Measurements from ENCODE around the gene SLC9A4. TPM values are rescaled to one million over a fixed set of nuclear protein-coding genes. Genes with fewer than 3 reads are reported as not detected.

The SLC9A4 gene
- total and polyA plus RNA-seq, 10 of the 15 experiments (the other 5 are each of a cell fraction or from before 2014, with no cell fraction given) = 0.10 TPM; not detected in 9

GRCh38 chr2:102522890-102523289, 49.9 kb downstream of the SLC9A4 start (continued):
- no peak for TF ChIP-seq NR2C2 (IDR thresholded peaks at IDR 0.05; ENCODE audit: borderline replicate concordance, control insufficient read depth, insufficient read length, low read depth)
- TF ChIP-seq CUX1 (IDR thresholded peaks at IDR 0.05; ENCODE audit: insufficient replicate concordance, low read depth, low read length) = no peak
- TF ChIP-seq, protein P1, sequence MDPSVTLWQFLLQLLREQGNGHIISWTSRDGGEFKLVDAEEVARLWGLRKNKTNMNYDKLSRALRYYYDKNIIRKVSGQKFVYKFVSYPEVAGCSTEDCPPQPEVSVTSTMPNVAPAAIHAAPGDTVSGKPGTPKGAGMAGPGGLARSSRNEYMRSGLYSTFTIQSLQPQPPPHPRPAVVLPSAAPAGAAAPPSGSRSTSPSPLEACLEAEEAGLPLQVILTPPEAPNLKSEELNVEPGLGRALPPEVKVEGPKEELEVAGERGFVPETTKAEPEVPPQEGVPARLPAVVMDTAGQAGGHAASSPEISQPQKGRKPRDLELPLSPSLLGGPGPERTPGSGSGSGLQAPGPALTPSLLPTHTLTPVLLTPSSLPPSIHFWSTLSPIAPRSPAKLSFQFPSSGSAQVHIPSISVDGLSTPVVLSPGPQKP (IDR thresholded peaks at IDR 0.05; ENCODE audit: low read depth, low read length) = no peak

DNA sequence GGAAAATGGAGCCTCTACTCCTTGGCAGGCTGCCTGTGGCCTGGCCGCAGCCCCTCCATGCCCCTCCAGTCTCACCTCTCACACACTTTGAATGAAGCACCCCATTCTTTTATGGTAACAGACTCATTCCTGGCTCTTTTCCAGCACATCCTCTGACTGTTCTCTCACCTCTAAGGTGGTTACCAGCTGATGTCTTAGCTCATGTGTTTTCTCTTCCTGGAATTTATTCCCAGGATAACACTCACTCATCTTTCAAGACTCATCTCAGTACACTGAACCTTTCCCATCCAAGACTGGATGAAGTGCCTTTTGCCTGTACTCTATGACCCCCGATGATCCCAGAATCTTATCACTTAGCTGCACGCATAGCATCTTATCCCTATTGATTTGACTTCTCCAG, 50.6 kb downstream of the SLC9A4 start:
- BruUV-seq (replicated peaks) = no TSS peak
- ATAC-seq (no peak), FAIRE-seq (no peak), DNase-seq (ENCODE audit: low read depth, low spot score) (no peak)
- Histone ChIP-seq H4K20me1 (ENCODE audit: control insufficient read depth, insufficient read depth) (no peaks in the 10 kb centered on the region), H3K4me3 (no peak overlapping the region), H3K27ac (ENCODE audit: control insufficient read depth, insufficient read depth) (no peak overlapping the region), H3K36me3 (ENCODE audit: control insufficient read depth in 2 of 2, insufficient read depth in 2 of 2, low read length in 1 of 2) (no peaks in the 10 kb centered on the region), H3K4me1 (ENCODE audit: control insufficient read depth, insufficient read depth, low read length) (no peaks in the 10 kb centered on the region; the same call in 1 of the 2 replicates), H3K79me2 (ENCODE audit: control insufficient read depth, insufficient read depth, low read length) (no peaks in the 10 kb centered on the region), H3K9ac (ENCODE audit: control insufficient read depth, insufficient read depth, low read length) (no peak overlapping the region), H3K4me2 (ENCODE audit: control insufficient read depth, insufficient read depth) (no peak overlapping the region), H3K9me3 (replicated peaks; ENCODE audit: control insufficient read depth, insufficient read depth, low read length) (no peaks in the 10 kb centered on the region), H3K27me3 (replicated peaks in 1 of 2; ENCODE audit: control insufficient read depth in 2 of 2, insufficient read depth in 2 of 2, low read length in 1 of 2) (peaks cover 0 to 1% of the 10 kb centered on the region in 2 experiments; a peak in 1 of 4 replicates), H2AFZ (ENCODE audit: control insufficient read depth, low read depth, low read length) (no peak overlapping the region)
- ChIA-PET SMC1A (ENCODE audit: uncharacterized antibody, unreplicated experiment) (no interaction called here), CTCF (interaction anchor here (3.1 kb wide), 1 partner anchor 92 kb away, joined by 11 read pairs; no protein-coding TSS in a partner anchor), POLR2A (no interaction called here), RAD21 (ENCODE audit: unreplicated experiment) (interaction anchor here (1.8 to 2.0 kb wide), 2 partner anchors 92 to 93 kb away, joined by 3 to 9 read pairs; no protein-coding TSS in a partner anchor)
- 17% methylated on average over 3 of the region's 3 CpGs for WGBS (ENCODE audit: insufficient coverage, insufficient replicate concordance, low lambda C conversion rate, missing lambda C conversion rate)
- intact Hi-C loops (cut with micrococcal nuclease; ENCODE audit: unreplicated experiment) = no loop called here
- in situ Hi-C loops (cut with MboI) = no loop called here
- TF ChIP-seq NR2C2 (IDR thresholded peaks at IDR 0.05; ENCODE audit: borderline replicate concordance, control insufficient read depth, insufficient read length, low read depth) (no peak), ZBTB33 (IDR thresholded peaks at IDR 0.05) (no peak), ZSCAN29 (IDR thresholded peaks at IDR 0.05) (no peak), MLLT1 (IDR thresholded peaks at IDR 0.05) (no peak)
- TF ChIP-seq, protein P2, sequence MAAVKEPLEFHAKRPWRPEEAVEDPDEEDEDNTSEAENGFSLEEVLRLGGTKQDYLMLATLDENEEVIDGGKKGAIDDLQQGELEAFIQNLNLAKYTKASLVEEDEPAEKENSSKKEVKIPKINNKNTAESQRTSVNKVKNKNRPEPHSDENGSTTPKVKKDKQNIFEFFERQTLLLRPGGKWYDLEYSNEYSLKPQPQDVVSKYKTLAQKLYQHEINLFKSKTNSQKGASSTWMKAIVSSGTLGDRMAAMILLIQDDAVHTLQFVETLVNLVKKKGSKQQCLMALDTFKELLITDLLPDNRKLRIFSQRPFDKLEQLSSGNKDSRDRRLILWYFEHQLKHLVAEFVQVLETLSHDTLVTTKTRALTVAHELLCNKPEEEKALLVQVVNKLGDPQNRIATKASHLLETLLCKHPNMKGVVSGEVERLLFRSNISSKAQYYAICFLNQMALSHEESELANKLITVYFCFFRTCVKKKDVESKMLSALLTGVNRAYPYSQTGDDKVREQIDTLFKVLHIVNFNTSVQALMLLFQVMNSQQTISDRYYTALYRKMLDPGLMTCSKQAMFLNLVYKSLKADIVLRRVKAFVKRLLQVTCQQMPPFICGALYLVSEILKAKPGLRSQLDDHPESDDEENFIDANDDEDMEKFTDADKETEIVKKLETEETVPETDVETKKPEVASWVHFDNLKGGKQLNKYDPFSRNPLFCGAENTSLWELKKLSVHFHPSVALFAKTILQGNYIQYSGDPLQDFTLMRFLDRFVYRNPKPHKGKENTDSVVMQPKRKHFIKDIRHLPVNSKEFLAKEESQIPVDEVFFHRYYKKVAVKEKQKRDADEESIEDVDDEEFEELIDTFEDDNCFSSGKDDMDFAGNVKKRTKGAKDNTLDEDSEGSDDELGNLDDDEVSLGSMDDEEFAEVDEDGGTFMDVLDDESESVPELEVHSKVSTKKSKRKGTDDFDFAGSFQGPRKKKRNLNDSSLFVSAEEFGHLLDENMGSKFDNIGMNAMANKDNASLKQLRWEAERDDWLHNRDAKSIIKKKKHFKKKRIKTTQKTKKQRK (IDR thresholded peaks at IDR 0.05; ENCODE audit: low read depth, low read length) = no peak
